Left lung (tissue), 10 donors: Measurements from ENCODE around the gene PYGM. TPM values are rescaled to one million over a fixed set of nuclear protein-coding genes. Genes with fewer than 3 reads are reported as not detected.
A peak's percentile ranks its signal among the peaks of the same experiment; 100 is the strongest.

Experiments used
- ATAC-seq: fragments of 200-7000 bp; cut with Tn5 transposase; one replicate; pipeline ENCODE4 v1.9.1; 2020; ENCODE audit warnings: moderate library complexity
- DNase-seq, 4 donors: peaks; one replicate each; pipeline ENCODE4 v3.0.0-alpha.2; 2013 to 2020
- H3K27ac ChIP-seq, 2 donors: fragments of 200-600 bp; sonication (generic) in 1 of 2; one replicate each; pipeline versions ENCODE4 v1.5.0 to v1.8.0; 2020 to 2021
- H3K27me3 ChIP-seq, 2 donors: fragments of 200-600 bp; sonication (generic) in 1 of 2; one replicate each; pipeline versions ENCODE4 v1.5.0 to v1.8.0; 2020 to 2021
- H3K36me3 ChIP-seq, 2 donors: fragments of 200-600 bp; sonication (generic) in 1 of 2; one replicate each; pipeline versions ENCODE4 v1.5.0 to v1.8.0; 2020 to 2021
- H3K4me1 ChIP-seq, 2 donors: fragments of 200-600 bp; one replicate each; pipeline ENCODE4 v1.8.0; 2021
- H3K4me3 ChIP-seq, 2 donors: fragments of 200-600 bp; sonication (generic) in 1 of 2; one replicate each; pipeline versions ENCODE4 v1.5.0 to v1.8.0; 2020 to 2021; ENCODE audit warnings: mild to moderate bottlenecking in 1 of 2
- H3K9me3 ChIP-seq, 2 donors: fragments of 200-600 bp; sonication (generic) in 1 of 2; one replicate each; pipeline versions ENCODE4 v1.5.0 to v1.8.0; 2020 to 2021
- CTCF ChIP-seq, 2 donors: fragments of 200-600 bp; sonication (generic) in 1 of 2; IDR thresholded peaks; one replicate each; pipeline versions ENCODE4 v1.5.0 to v1.8.0; 2021; ENCODE audit warnings: antibody characterized with exemption in 2 of 2
- intact Hi-C, 2 donors: fragments of 100-400 bp; cut with DNase I; formaldehyde crosslinking; loops; one replicate each; pipeline versions ENCODE4 v1.11.2 to v1.14.2; 2022
- polyA plus RNA-seq, 6 donors: library from polyadenylated mRNA; unstranded; fragments of 120-200 nt; gene quantifications; one replicate each; pipeline ENCODE4 v1.2.1, GENCODE V29; 2013; ENCODE audit not compliant: insufficient read length in 6 of 6
- total RNA-seq, 2 donors: library from RNA; stranded (reverse); fragmentation: NEBNext Ultra II Directional; extraction: Animal tissue kit (Norgen Biotek cat#: 25700); gene quantifications; one replicate each; pipeline ENCODE4 v1.2.1, GENCODE V29; 2021
- donor health status: DM: no; HTN: yes; CAD: no.
- donor health status: DM: no; HTN: no; CAD: no.

PYGM gene
- total and polyA plus RNA-seq, 8 donors: 1.3 to 4.4 (median 3.5) TPM

GRCh38 chr11:64796047-64796756, 36.4 kb upstream of the PYGM start:
- Histone ChIP-seq H3K27ac (no peak overlapping the region), H3K27me3 (no peaks in the 10 kb centered on the region), H3K4me3 (no peak overlapping the region), H3K9me3 (no peaks in the 10 kb centered on the region), H3K36me3 (peaks cover 0 to 44% of the 10 kb centered on the region in 2 donors), H3K4me1 (peaks cover 0 to 21% of the 10 kb centered on the region in 2 donors)
- DNase-seq (no peak), ATAC-seq (no peak)
- intact Hi-C loops: no loop called here
- no peak for TF ChIP-seq CTCF (IDR thresholded peaks at IDR 0.05)

- H3K27ac ChIP-seq: no peak overlapping the region
- peaks cover 0 to 53% of the 10 kb centered on the region in 2 donors for H3K36me3 ChIP-seq
- no peak for TF ChIP-seq CTCF (IDR thresholded peaks at IDR 0.05)
- intact Hi-C loops: no loop called here
- no peak overlapping the region for H3K4me3 ChIP-seq
- H3K4me1 ChIP-seq: peaks cover 0 to 7% of the 10 kb centered on the region in 2 donors
- no peaks in the 10 kb centered on the region for H3K27me3 ChIP-seq
- no peak for DNase-seq
- ATAC-seq: no peak
- no peaks in the 10 kb centered on the region for H3K9me3 ChIP-seq
Measured at GRCh38 chr11:64794526-64794925, 34.8 kb upstream of the PYGM start.

GRCh38 chr11:64793271-64794160, 33.7 kb upstream of the PYGM start:
- intact Hi-C loops: no loop called here
- TF ChIP-seq CTCF (IDR thresholded peaks at IDR 0.05): no peak
- Histone ChIP-seq H3K4me1 (peaks cover 0 to 7% of the 10 kb centered on the region in 2 donors), H3K36me3 (peaks cover 0 to 57% of the 10 kb centered on the region in 2 donors), H3K27me3 (no peaks in the 10 kb centered on the region), H3K9me3 (no peaks in the 10 kb centered on the region), H3K27ac (no peak overlapping the region), H3K4me3 (no peak overlapping the region)
- DNase-seq: peak in 1 of 4 donors; percentile 23
- no peak for ATAC-seq

GRCh38 chr11:64792482-64792881, 32.7 kb upstream of the PYGM start:
- intact Hi-C loops: no loop called here
- Histone ChIP-seq H3K9me3 (no peaks in the 10 kb centered on the region), H3K4me3 (no peak overlapping the region), H3K36me3 (peaks cover 0 to 60% of the 10 kb centered on the region in 2 donors), H3K27me3 (no peaks in the 10 kb centered on the region), H3K4me1 (peaks cover 0 to 14% of the 10 kb centered on the region in 2 donors), H3K27ac (no peak overlapping the region)
- ATAC-seq: no peak
- no peak for DNase-seq
- TF ChIP-seq CTCF (IDR thresholded peaks at IDR 0.05): no peak

- no peak for TF ChIP-seq CTCF (IDR thresholded peaks at IDR 0.05)
- H3K36me3 ChIP-seq: peaks cover 0 to 54% of the 10 kb centered on the region in 2 donors
- H3K9me3 ChIP-seq: no peaks in the 10 kb centered on the region
- intact Hi-C loops: no loop called here
- DNase-seq (peak in 1 of 4 donors; percentile 21), ATAC-seq (no peak)
- H3K27me3 ChIP-seq: no peaks in the 10 kb centered on the region
- peaks cover 0 to 12% of the 10 kb centered on the region in 2 donors for H3K4me1 ChIP-seq
- no peak overlapping the region for H3K4me3 ChIP-seq
- H3K27ac ChIP-seq: no peak overlapping the region
Measured at GRCh38 chr11:64791781-64792291, 32.1 kb upstream of the PYGM start.
